B cell (primary cell): ENCODE measurements around the gene OTOGL. TPM values are rescaled to one million over a fixed set of nuclear protein-coding genes. Genes with fewer than 3 reads are reported as not detected.

Experiments used
- ATAC-seq: fragments of 200-7000 bp; cut with Tn5 transposase; one replicate; pipeline ENCODE4 v1.10.0; 2021; ENCODE audit warnings: low read depth, mild to moderate bottlenecking, moderate number of reproducible peaks, moderate library complexity
- CTCF ChIA-PET: fragments of 350-600 bp; sonication (Branson Sonifier 250); formaldehyde crosslinking; loops from one replicate; lab custom pipeline; 2021; ENCODE audit warnings: antibody characterized with exemption, inconsistent platforms; lab: Charles Lee
- POLR2A ChIA-PET: fragments of 350-600 bp; sonication (Branson Sonifier 250); formaldehyde crosslinking; loops from one replicate; lab custom pipeline; 2021; ENCODE audit warnings: antibody characterized with exemption; lab: Charles Lee
- DNase-seq: peaks from one replicate; pipeline ENCODE4 v3.0.0; 2013
- H2AFZ ChIP-seq: 2 replicates; pipeline ENCODE4 v1.6.1; 2012; ENCODE audit warnings: mild to moderate bottlenecking, low read depth, low read length; ENCODE audit not compliant: insufficient read depth, poor library complexity, severe bottlenecking
- H3K27ac ChIP-seq, 2 donors: 1 replicate in 1 of 2; 2 replicates in 1 of 2; pipeline ENCODE4 v1.5.1; 2012 to 2013; ENCODE audit warnings: low read length in 2 of 2, mild to moderate bottlenecking in 2 of 2, moderate library complexity in 1 of 2
- H3K27me3 ChIP-seq, 4 experiments: fragments of 200-600 bp in 1 of 4; sonication (generic) in 1 of 4; replicated peaks in 1 of 4; 1 replicate in 2 of 4; 2 replicates in 2 of 4; pipeline versions ENCODE4 v1.6.1 to v1.7.0; 2013 to 2016; ENCODE audit warnings: low read length in 3 of 4, mild to moderate bottlenecking in 2 of 4, mixed read lengths in 1 of 4, moderate library complexity in 1 of 4; ENCODE audit not compliant: insufficient read depth in 4 of 4, control insufficient read depth in 3 of 4; ENCODE audit errors: control extremely low read depth in 1 of 4
- H3K36me3 ChIP-seq, 2 experiments: replicated peaks in 1 of 2; 1 replicate in 1 of 2; 2 replicates in 1 of 2; pipeline versions ENCODE4 v1.6.1 to v1.7.1; 2013; ENCODE audit warnings: low read length in 1 of 2; ENCODE audit not compliant: insufficient read depth in 2 of 2, control insufficient read depth in 1 of 2; ENCODE audit errors: control extremely low read depth in 1 of 2, extremely low read depth in 1 of 2
- H3K4me1 ChIP-seq, 2 donors: fragments of 200-600 bp in 1 of 2; sonication (generic) in 1 of 2; 1 replicate in 1 of 2; 2 replicates in 1 of 2; pipeline versions ENCODE4 v1.5.1 to v1.6.1; 2013 to 2017; ENCODE audit warnings: low read length in 2 of 2; ENCODE audit not compliant: control insufficient read depth in 2 of 2, insufficient read depth in 2 of 2
- H3K4me2 ChIP-seq: replicated peaks from 2 replicates; pipeline ENCODE3; 2012; ENCODE audit warnings: mild to moderate bottlenecking, low read depth, low read length; ENCODE audit not compliant: poor library complexity, severe bottlenecking
- H3K4me3 ChIP-seq, 5 experiments: fragments of 200-600 bp in 1 of 5; sonication (generic) in 1 of 5; 1 replicate in 3 of 5; 2 replicates in 2 of 5; pipeline versions ENCODE4 v1.5.1 to v1.7.0; 2011 to 2016; ENCODE audit warnings: low read length in 4 of 5, mild to moderate bottlenecking in 4 of 5, low read depth in 2 of 5, control low read depth in 1 of 5, moderate library complexity in 1 of 5; ENCODE audit not compliant: insufficient read depth in 1 of 5; ENCODE audit errors: control extremely low read depth in 1 of 5, extremely low read depth in 1 of 5
- H3K79me2 ChIP-seq: fragments of 200-600 bp; sonication (generic); one replicate; pipeline ENCODE4 v1.6.0; 2016; ENCODE audit warnings: low read length; ENCODE audit not compliant: control insufficient read depth, insufficient read depth
- H3K9ac ChIP-seq: fragments of 200-600 bp; sonication (generic); 2 replicates; pipeline ENCODE4 v1.6.1; 2017; ENCODE audit warnings: mild to moderate bottlenecking, low read length, moderate library complexity
- H3K9me3 ChIP-seq, 3 donors: one replicate each; pipeline versions ENCODE4 v1.6.1 to v1.7.1; 2013; ENCODE audit warnings: low read length in 2 of 3; ENCODE audit not compliant: control insufficient read depth in 2 of 3, insufficient read depth in 1 of 3; ENCODE audit errors: control extremely low read depth in 1 of 3
- H4K20me1 ChIP-seq: 2 replicates; pipeline ENCODE4 v1.6.0; 2012; ENCODE audit warnings: mild to moderate bottlenecking, low read length; ENCODE audit not compliant: insufficient read depth, control insufficient read depth, poor library complexity, severe bottlenecking
- H3K27ac Mint-ChIP-seq: one replicate; pipeline ENCODE4 v1.8.0; 2021; ENCODE audit warnings: mixed read lengths
- H3K27me3 Mint-ChIP-seq: one replicate; pipeline ENCODE4 v1.8.0; 2021; ENCODE audit warnings: mixed read lengths
- H3K4me1 Mint-ChIP-seq: one replicate; pipeline ENCODE4 v1.8.0; 2021; ENCODE audit warnings: mixed read lengths
- H3K4me3 Mint-ChIP-seq: one replicate; pipeline ENCODE4 v1.8.0; 2021; ENCODE audit warnings: mixed read lengths
- H3K9me3 Mint-ChIP-seq: one replicate; pipeline ENCODE4 v1.8.0; 2022; ENCODE audit warnings: mixed read lengths; ENCODE audit not compliant: insufficient read depth
- CTCF ChIP-seq: fragments of 200-600 bp; IDR thresholded peaks from one replicate; pipeline ENCODE4 v1.8.0; 2022; ENCODE audit warnings: antibody characterized with exemption, mild to moderate bottlenecking
- EZH2 ChIP-seq: IDR thresholded peaks from 2 replicates; pipeline ENCODE4 v1.6.1; 2012; ENCODE audit warnings: borderline replicate concordance, low read depth, mild to moderate bottlenecking, moderate library complexity, low read length; ENCODE audit not compliant: insufficient read depth, poor library complexity, severe bottlenecking
- WGBS: methylation state at CpG from one replicate; pipeline ENCODE4 v1.1.5; 2013; ENCODE audit warnings: missing lambda C conversion rate; ENCODE audit not compliant: insufficient coverage; 5-methylcytosine and 5-hydroxymethylcytosine counted together
- intact Hi-C: fragments of 100-400 bp; cut with micrococcal nuclease; formaldehyde crosslinking; loops from one replicate; pipeline ENCODE4 v1.10.0; 2022
- polyA plus RNA-seq: library from polyadenylated mRNA; depleted of rRNA; stranded (reverse); fragments of >200 nt; gene quantifications from 2 replicates; pipeline ENCODE4 v1.2.3, GENCODE V29; 2012
- total RNA-seq, 2 donors: library from RNA; stranded (reverse); fragments of 120-200 nt in 1 of 2; gene quantifications; 1 replicate in 1 of 2; 2 replicates in 1 of 2; pipeline versions ENCODE4 v1.2.3 to v1.2.4, GENCODE V29; 2013 to 2022

The OTOGL gene
- total and polyA plus RNA-seq, 2 donors (not counting 1 experiment from before 2014, with no cell fraction given): not detected

GRCh38 chr12:80165746-80166145 lies 66.4 kb downstream of the OTOGL start:
- POLR2A ChIA-PET: no interaction called here
- Mint-ChIP-seq H3K4me3 (no peak overlapping the region), H3K4me1 (no peaks in the 10 kb centered on the region), H3K9me3 (no peaks in the 10 kb centered on the region), H3K27ac (no peak overlapping the region), H3K27me3 (no peaks in the 10 kb centered on the region)
- Histone ChIP-seq H3K27ac (no peak overlapping the region), H3K36me3 (no peaks in the 10 kb centered on the region), H2AFZ (no peak overlapping the region), H3K4me1 (no peaks in the 10 kb centered on the region), H3K4me2 (no peak overlapping the region), H3K4me3 (no peak overlapping the region), H4K20me1 (no peaks in the 10 kb centered on the region), H3K79me2 (no peaks in the 10 kb centered on the region), H3K27me3 (no peaks in the 10 kb centered on the region), H3K9ac (no peak overlapping the region), H3K9me3 (no peaks in the 10 kb centered on the region)
- ATAC-seq: no peak
- no peak for DNase-seq
- CTCF ChIA-PET: no interaction called here
- intact Hi-C loops: no loop called here
- no peak for TF ChIP-seq EZH2
- no peak for TF ChIP-seq CTCF

- DNase-seq (no peak), ATAC-seq (no peak)
- Histone ChIP-seq H3K4me3 (no peak overlapping the region), H3K27ac (no peak overlapping the region), H3K27me3 (no peaks in the 10 kb centered on the region), H3K9ac (no peak overlapping the region), H3K79me2 (no peaks in the 10 kb centered on the region), H4K20me1 (no peaks in the 10 kb centered on the region), H3K4me2 (no peak overlapping the region), H2AFZ (no peak overlapping the region), H3K4me1 (no peaks in the 10 kb centered on the region), H3K9me3 (no peaks in the 10 kb centered on the region), H3K36me3 (no peaks in the 10 kb centered on the region)
- intact Hi-C loops: no loop called here
- Mint-ChIP-seq H3K27me3 (no peaks in the 10 kb centered on the region), H3K4me1 (no peaks in the 10 kb centered on the region), H3K9me3 (no peaks in the 10 kb centered on the region), H3K27ac (no peak overlapping the region), H3K4me3 (no peak overlapping the region)
- no CpG with 5 or more reads among the region's 2 CpGs for WGBS
- TF ChIP-seq CTCF (no peak), EZH2 (no peak)
- ChIA-PET POLR2A (no interaction called here), CTCF (no interaction called here)
Measured at GRCh38 chr12:80166751-80167150, 67.4 kb downstream of the OTOGL start.
